CD4-positive, CD25-positive, alpha-beta regulatory T cell (primary cell): ENCODE data around the gene TBC1D22A. TPM values are rescaled to one million over a fixed set of nuclear protein-coding genes. Genes with fewer than 3 reads are reported as not detected.
A peak's percentile ranks its signal among the peaks of the same experiment; 100 is the strongest.
"Not testable (repeated sequence)": the region's sequence is repeated elsewhere in the genome, so short reads cannot be mapped to it uniquely, and the experiment has no call there.

Experiments used
- ATAC-seq, 2 donors: fragments of 150-1000 bp; cut with Tn5 transposase; one replicate each; pipeline ENCODE4 v1.10.0; 2021; ENCODE audit warnings: low read depth in 2 of 2, moderate number of reproducible peaks in 2 of 2, moderate library complexity in 1 of 2
- DNase-seq, 3 donors: peaks; one replicate each; pipeline versions ENCODE4 v3.0.0 to v3.0.0-alpha.2; 2012 to 2022; ENCODE audit warnings: mixed read lengths in 1 of 3
- H3K27ac ChIP-seq: one replicate; pipeline ENCODE4 v1.7.0; 2013; ENCODE audit warnings: mild to moderate bottlenecking, low read length; ENCODE audit not compliant: insufficient read depth, poor library complexity, severe bottlenecking
- H3K27me3 ChIP-seq: one replicate; pipeline ENCODE4 v1.7.0; 2013; ENCODE audit warnings: low read length; ENCODE audit not compliant: control insufficient read depth, insufficient read depth
- H3K36me3 ChIP-seq: one replicate; pipeline ENCODE4 v1.7.0; 2013; ENCODE audit warnings: mild to moderate bottlenecking, low read length, moderate library complexity; ENCODE audit not compliant: control insufficient read depth, insufficient read depth
- H3K4me1 ChIP-seq: 2 replicates; pipeline ENCODE4 v1.7.0; 2013; ENCODE audit warnings: mild to moderate bottlenecking, low read length; ENCODE audit not compliant: insufficient read depth, control insufficient read depth, poor library complexity, severe bottlenecking
- H3K4me3 ChIP-seq: one replicate; pipeline ENCODE4 v1.7.0; 2013; ENCODE audit warnings: low read depth, mild to moderate bottlenecking, low read length, moderate library complexity
- H3K9me3 ChIP-seq, 2 experiments: 1 replicate in 1 of 2; 2 replicates in 1 of 2; pipeline ENCODE4 v1.7.0; 2013; ENCODE audit warnings: low read length in 2 of 2, mild to moderate bottlenecking in 1 of 2, moderate library complexity in 1 of 2; ENCODE audit not compliant: control insufficient read depth in 2 of 2
- H3K27ac Mint-ChIP-seq, 3 donors: one replicate each; pipeline ENCODE4 v1.8.0; 2020 to 2022; ENCODE audit warnings: mild to moderate bottlenecking in 3 of 3, mixed read lengths in 3 of 3, moderate library complexity in 2 of 3
- H3K27me3 Mint-ChIP-seq: one replicate; pipeline ENCODE4 v1.8.0; 2022; ENCODE audit warnings: mild to moderate bottlenecking, mixed read lengths
- H3K36me3 Mint-ChIP-seq: one replicate; pipeline ENCODE4 v1.8.0; 2020; ENCODE audit warnings: mixed read lengths
- H3K4me1 Mint-ChIP-seq, 4 donors: one replicate each; pipeline ENCODE4 v1.8.0; 2020 to 2022; ENCODE audit warnings: mixed read lengths in 4 of 4, mild to moderate bottlenecking in 1 of 4
- H3K4me3 Mint-ChIP-seq, 4 donors: one replicate each; pipeline ENCODE4 v1.8.0; 2020 to 2022; ENCODE audit warnings: mild to moderate bottlenecking in 4 of 4, mixed read lengths in 4 of 4, moderate library complexity in 3 of 4
- H3K9me3 Mint-ChIP-seq, 7 donors: one replicate each; pipeline ENCODE4 v1.8.0; 2020 to 2022; ENCODE audit warnings: mixed read lengths in 7 of 7, mild to moderate bottlenecking in 3 of 7, moderate library complexity in 2 of 7
- polyA plus RNA-seq, 4 donors: library from polyadenylated mRNA; unstranded; fragments of 300-500 nt; fragmentation: Illumina TruSeq; gene quantifications; one replicate each; pipeline ENCODE4 v1.2.3, GENCODE V29; 2021
- total RNA-seq: library from RNA; stranded (reverse); gene quantifications from one replicate; pipeline ENCODE4 v1.2.3, GENCODE V29; 2022

TBC1D22A gene
- total and polyA plus RNA-seq, 5 donors from 2014 or later = 19.8 to 42.5 (median 24.3) TPM

GRCh38 chr22:46732513-46732912, 29.9 kb upstream of the TBC1D22A start:
- Mint-ChIP-seq H3K4me3 (peak overlapping the region in 3 of 4 donors; percentile 60 to 66 (median 63)), H3K27me3 (peaks cover 8% of the 10 kb centered on the region), H3K9me3 (peaks cover 0 to 2% (median 0%) of the 10 kb centered on the region in 7 donors), H3K27ac (peak overlapping the region; percentile 75 to 96 (median 86)), H3K4me1 (peaks cover 8 to 86% (median 51%) of the 10 kb centered on the region in 4 donors), H3K36me3 (peaks cover 16% of the 10 kb centered on the region)
- no peaks in the 10 kb centered on the region for H3K27me3 ChIP-seq
- H3K36me3 ChIP-seq = peaks cover 22% of the 10 kb centered on the region
- peak overlapping the region; percentile 84 for H3K27ac ChIP-seq
- peaks cover 67% of the 10 kb centered on the region for H3K4me1 ChIP-seq
- no peak overlapping the region for H3K4me3 ChIP-seq
- no peak for ATAC-seq
- H3K9me3 ChIP-seq = no peaks in the 10 kb centered on the region
- no peak for DNase-seq

- H3K4me3 ChIP-seq = peak overlapping the region; percentile 87
- Mint-ChIP-seq H3K4me1 (peaks cover 8 to 76% (median 49%) of the 10 kb centered on the region in 4 donors), H3K27ac (peak overlapping the region; percentile 92 to 98 (median 96)), H3K4me3 (peak overlapping the region; percentile 97 to 100 (median 100)), H3K36me3 (peaks cover 16% of the 10 kb centered on the region)
- H3K9me3 Mint-ChIP-seq, DNase-seq, H3K36me3 ChIP-seq, H3K27me3 ChIP-seq, H3K9me3 ChIP-seq, ATAC-seq, H3K27me3 Mint-ChIP-seq: not testable (repeated sequence)
- peak overlapping the region; percentile 84 for H3K27ac ChIP-seq
- H3K4me1 ChIP-seq = peaks cover 65% of the 10 kb centered on the region
Measured at GRCh38 chr22:46734213-46734722, 28.2 kb upstream of the TBC1D22A start.

- peaks cover 70% of the 10 kb centered on the region for H3K4me1 ChIP-seq
- peaks cover 9% of the 10 kb centered on the region for H3K36me3 ChIP-seq
- Mint-ChIP-seq H3K27ac (peak overlapping the region; percentile 92 to 98 (median 96)), H3K27me3 (peaks cover 8% of the 10 kb centered on the region), H3K4me1 (peaks cover 8 to 71% (median 50%) of the 10 kb centered on the region in 4 donors), H3K36me3 (peaks cover 16% of the 10 kb centered on the region), H3K4me3 (peak overlapping the region; percentile 97 to 100 (median 100)), H3K9me3 (peaks cover 0 to 3% (median 0%) of the 10 kb centered on the region in 7 donors)
- ATAC-seq = peak; percentile 24 to 35
- no peaks in the 10 kb centered on the region for H3K27me3 ChIP-seq
- DNase-seq = peak; percentile 52 to 77 (median 57)
- H3K4me3 ChIP-seq = peak overlapping the region; percentile 87
- no peaks in the 10 kb centered on the region for H3K9me3 ChIP-seq
- peak overlapping the region; percentile 84 for H3K27ac ChIP-seq
Measured at GRCh38 chr22:46734830-46735453, 27.5 kb upstream of the TBC1D22A start.

GRCh38 chr22:46735747-46736608, 26.5 kb upstream of the TBC1D22A start:
- Mint-ChIP-seq H3K27ac (peak overlapping the region; percentile 96 to 98 (median 98)), H3K4me1 (peaks cover 8 to 62% (median 42%) of the 10 kb centered on the region in 4 donors), H3K9me3 (peaks cover 0 to 3% (median 0%) of the 10 kb centered on the region in 7 donors), H3K27me3 (peaks cover 8% of the 10 kb centered on the region), H3K36me3 (peaks cover 16% of the 10 kb centered on the region), H3K4me3 (peak overlapping the region; percentile 97 to 100 (median 100))
- no peaks in the 10 kb centered on the region for H3K9me3 ChIP-seq
- DNase-seq (peak in 1 of 3 donors; percentile 9), ATAC-seq (no peak)
- peaks cover 6% of the 10 kb centered on the region for H3K36me3 ChIP-seq
- peak overlapping the region; percentile 84 for H3K27ac ChIP-seq
- no peaks in the 10 kb centered on the region for H3K27me3 ChIP-seq
- peak overlapping the region; percentile 87 for H3K4me3 ChIP-seq
- H3K4me1 ChIP-seq = peaks cover 61% of the 10 kb centered on the region

GRCh38 chr22:46736705-46737104, 25.7 kb upstream of the TBC1D22A start:
- Mint-ChIP-seq H3K4me3 (peak overlapping the region; percentile 97 to 100 (median 100)), H3K4me1 (peaks cover 8 to 57% (median 38%) of the 10 kb centered on the region in 4 donors), H3K27me3 (peaks cover 8% of the 10 kb centered on the region), H3K27ac (peak overlapping the region; percentile 96 to 100 (median 98)), H3K9me3 (peaks cover 0 to 3% (median 0%) of the 10 kb centered on the region in 7 donors), H3K36me3 (peaks cover 12% of the 10 kb centered on the region)
- Histone ChIP-seq H3K4me1 (peaks cover 54% of the 10 kb centered on the region), H3K27ac (peak overlapping the region; percentile 84), H3K9me3 (no peaks in the 10 kb centered on the region), H3K27me3 (no peaks in the 10 kb centered on the region), H3K36me3 (peaks cover 2% of the 10 kb centered on the region), H3K4me3 (peak overlapping the region; percentile 87)
- no peak for ATAC-seq
- DNase-seq = no peak

- H3K36me3 ChIP-seq = no peaks in the 10 kb centered on the region
- H3K4me1 ChIP-seq = peaks cover 48% of the 10 kb centered on the region
- H3K9me3 Mint-ChIP-seq = peaks cover 0 to 3% (median 0%) of the 10 kb centered on the region in 7 donors
- ATAC-seq = peak; percentile 5 to 22
- H3K9me3 ChIP-seq = no peaks in the 10 kb centered on the region
- H3K4me1 Mint-ChIP-seq = peaks cover 8 to 51% (median 33%) of the 10 kb centered on the region in 4 donors
- peak overlapping the region; percentile 97 to 100 (median 100) for H3K4me3 Mint-ChIP-seq
- peaks cover 10% of the 10 kb centered on the region for H3K36me3 Mint-ChIP-seq
- peaks cover 8% of the 10 kb centered on the region for H3K27me3 Mint-ChIP-seq
- peak overlapping the region; percentile 87 for H3K4me3 ChIP-seq
- peak; percentile 23 to 75 (median 51) for DNase-seq
- H3K27me3 ChIP-seq = no peaks in the 10 kb centered on the region
- H3K27ac Mint-ChIP-seq = peak overlapping the region; percentile 96 to 100 (median 98)
- H3K27ac ChIP-seq = peak overlapping the region; percentile 84
Measured at GRCh38 chr22:46737105-46737975, 25.1 kb upstream of the TBC1D22A start.
